GM12892 (cell line): ENCODE results near the gene QRICH1.

ENCODE experiments used
- POLR2AphosphoS5 ChIP-seq: IDR thresholded peaks from 2 replicates; pipeline ENCODE4 v1.6.1; 2011; ENCODE audit warnings: low read depth, low read length, control low read depth
- TAF1 ChIP-seq: IDR thresholded peaks from 2 replicates; pipeline ENCODE4 v1.6.1; 2011; ENCODE audit warnings: low read depth, mild to moderate bottlenecking, control low read depth, low read length, borderline replicate concordance

DNA sequence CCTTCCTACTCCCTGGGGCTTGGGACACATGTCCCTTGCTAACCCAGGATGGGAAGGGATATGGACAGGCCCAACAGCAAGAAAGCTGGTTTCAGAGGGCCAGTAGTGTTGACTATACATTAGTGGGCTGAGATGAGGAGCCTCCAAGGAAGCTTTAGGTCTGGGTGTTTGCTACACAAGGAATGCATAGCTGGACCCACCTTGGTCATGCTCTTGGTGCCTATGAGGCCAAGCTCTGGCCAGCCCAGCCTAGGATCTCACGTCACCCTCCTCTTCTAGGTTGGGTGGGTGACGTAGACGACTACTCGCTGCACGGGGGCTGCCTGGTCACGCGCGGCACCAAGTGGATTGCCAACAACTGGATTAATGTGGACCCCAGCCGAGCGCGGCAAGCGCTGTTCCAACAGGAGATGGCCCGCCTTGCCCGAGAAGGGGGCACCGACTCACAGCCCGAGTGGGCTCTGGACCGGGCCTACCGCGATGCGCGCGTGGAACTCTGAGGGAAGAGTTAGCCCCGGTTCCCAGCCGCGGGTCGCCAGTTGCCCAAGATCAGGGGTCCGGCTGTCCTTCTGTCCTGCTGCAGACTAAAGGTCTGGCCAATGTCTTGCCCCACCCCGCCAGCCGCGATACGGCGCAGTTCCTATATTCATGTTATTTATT lies 87.3 kb downstream of the QRICH1 start:
- no peak for TF ChIP-seq TAF1
- TF ChIP-seq POLR2AphosphoS5 = no peak
